H9 (cell line): ENCODE measurements around the gene RASA4B. TPM values are rescaled to one million over a fixed set of nuclear protein-coding genes. Genes with fewer than 3 reads are reported as not detected.
"Not testable (repeated sequence)": the region's sequence is repeated elsewhere in the genome, so short reads cannot be mapped to it uniquely, and the experiment has no call there.

Source experiments
- DNase-seq: peaks from one replicate; pipeline ENCODE4 v3.0.0-alpha.2; 2017
- H2AFZ ChIP-seq: one replicate; pipeline ENCODE4 v1.6.1; 2013; ENCODE audit warnings: mild to moderate bottlenecking, low read length, control low read depth, moderate library complexity
- H2AK5ac ChIP-seq: 2 replicates; pipeline ENCODE4 v1.6.1; 2013; ENCODE audit warnings: low read length, control low read depth, mixed read lengths; ENCODE audit not compliant: insufficient read length
- H2BK120ac ChIP-seq: one replicate; pipeline ENCODE4 v1.6.1; 2013; ENCODE audit warnings: low read depth, mild to moderate bottlenecking, low read length, control low read depth, inconsistent platforms; ENCODE audit not compliant: poor library complexity, severe bottlenecking
- H2BK12ac ChIP-seq: 2 replicates; pipeline ENCODE4 v1.6.1; 2013; ENCODE audit warnings: low read length, control low read depth, mixed read lengths, low read depth; ENCODE audit not compliant: insufficient read length
- H2BK15ac ChIP-seq: 2 replicates; pipeline ENCODE4 v1.6.1; 2013; ENCODE audit warnings: low read depth, low read length, control low read depth
- H2BK20ac ChIP-seq: one replicate; pipeline ENCODE4 v1.6.1; 2013; ENCODE audit warnings: low read depth, mild to moderate bottlenecking, low read length, control low read depth, inconsistent platforms; ENCODE audit not compliant: poor library complexity, severe bottlenecking
- H2BK5ac ChIP-seq: 2 replicates; pipeline ENCODE4 v1.6.1; 2013; ENCODE audit warnings: low read length, control low read depth, mixed read lengths; ENCODE audit not compliant: insufficient read length
- H3K14ac ChIP-seq: 2 replicates; pipeline ENCODE4 v1.6.1; 2013; ENCODE audit warnings: low read length, control low read depth; ENCODE audit not compliant: insufficient read depth
- H3K18ac ChIP-seq: 2 replicates; pipeline ENCODE4 v1.6.1; 2013; ENCODE audit warnings: low read depth, mild to moderate bottlenecking, mixed read lengths, low read length, control low read depth; ENCODE audit not compliant: insufficient read length
- H3K23ac ChIP-seq: 2 replicates; pipeline ENCODE4 v1.6.1; 2013; ENCODE audit warnings: low read length, control low read depth, mixed read lengths, low read depth; ENCODE audit not compliant: insufficient read length
- H3K23me2 ChIP-seq: 2 replicates; pipeline ENCODE4 v1.6.1; 2013; ENCODE audit warnings: low read depth, mild to moderate bottlenecking, mixed read lengths, low read length, control low read depth; ENCODE audit not compliant: insufficient read length, poor library complexity, severe bottlenecking
- H3K27ac ChIP-seq: 2 replicates; pipeline ENCODE4 v1.5.1; 2013; ENCODE audit warnings: low read length, control low read depth, mixed read lengths, low read depth; ENCODE audit not compliant: insufficient read length
- H3K27me3 ChIP-seq: 2 replicates; pipeline ENCODE4 v1.6.1; 2013; ENCODE audit warnings: low read length, control low read depth, inconsistent platforms; ENCODE audit not compliant: insufficient read depth
- H3K4ac ChIP-seq: 2 replicates; pipeline ENCODE4 v1.6.1; 2013; ENCODE audit warnings: low read depth, mild to moderate bottlenecking, control low read depth, inconsistent platforms, low read length, moderate library complexity
- H3K4me1 ChIP-seq: 2 replicates; pipeline ENCODE4 v1.6.1; 2013; ENCODE audit warnings: low read length, control low read depth, inconsistent platforms; ENCODE audit not compliant: insufficient read depth
- H3K4me2 ChIP-seq: 2 replicates; pipeline ENCODE4 v1.6.1; 2013; ENCODE audit warnings: low read length, control low read depth, mixed read lengths; ENCODE audit not compliant: insufficient read length, insufficient read depth
- H3K56ac ChIP-seq: 2 replicates; pipeline ENCODE4 v1.6.1; 2013; ENCODE audit warnings: low read depth, mild to moderate bottlenecking, mixed read lengths, low read length, control low read depth; ENCODE audit not compliant: insufficient read length
- H3K79me1 ChIP-seq: 2 replicates; pipeline ENCODE4 v1.6.1; 2013; ENCODE audit warnings: low read depth, mild to moderate bottlenecking, moderate library complexity, low read length, control low read depth, inconsistent platforms; ENCODE audit not compliant: insufficient read depth, poor library complexity, severe bottlenecking
- H3K79me2 ChIP-seq: 2 replicates; pipeline ENCODE4 v1.6.1; 2013; ENCODE audit warnings: low read length, control low read depth, inconsistent platforms; ENCODE audit not compliant: insufficient read depth
- H3K9ac ChIP-seq: 2 replicates; pipeline ENCODE4 v1.6.1; 2013; ENCODE audit warnings: low read length, control low read depth, mixed read lengths; ENCODE audit not compliant: insufficient read length; ENCODE audit errors: extremely low read depth
- H3K9me3 ChIP-seq: one replicate; pipeline ENCODE4 v1.6.1; 2013; ENCODE audit warnings: low read depth, low read length, inconsistent platforms; ENCODE audit not compliant: control insufficient read depth
- H3T11ph ChIP-seq: one replicate; pipeline ENCODE4 v1.6.1; 2013; ENCODE audit warnings: mild to moderate bottlenecking, low read length, control low read depth, inconsistent platforms
- H4K20me1 ChIP-seq: one replicate; pipeline ENCODE4 v1.6.1; 2013; ENCODE audit not compliant: control insufficient read depth, insufficient read length, insufficient read depth
- H4K5ac ChIP-seq: 2 replicates; pipeline ENCODE4 v1.6.1; 2013; ENCODE audit warnings: low read depth, mild to moderate bottlenecking, mixed read lengths, low read length, control low read depth; ENCODE audit not compliant: insufficient read length
- H4K8ac ChIP-seq: replicated peaks from 2 replicates; pipeline ENCODE4 v1.6.1; 2013; ENCODE audit warnings: low read length, control low read depth, mixed read lengths, low read depth; ENCODE audit not compliant: insufficient read length
- H4K91ac ChIP-seq: 2 replicates; pipeline ENCODE4 v1.6.1; 2013; ENCODE audit warnings: low read depth, mild to moderate bottlenecking, moderate library complexity, mixed read lengths, low read length, control low read depth; ENCODE audit not compliant: insufficient read length
- H3K27ac Mint-ChIP-seq, 3 experiments: 2 replicates in 2 of 3; 3 replicates in 1 of 3; pipeline ENCODE4 v1.8.0; 2020 to 2021; ENCODE audit warnings: mixed read lengths in 3 of 3, mild to moderate bottlenecking in 1 of 3, moderate library complexity in 1 of 3
- H3K27me3 Mint-ChIP-seq: 2 replicates; pipeline ENCODE4 v1.8.0; 2021; ENCODE audit warnings: low read depth, mild to moderate bottlenecking, moderate library complexity, mixed read lengths
- H3K36me3 Mint-ChIP-seq, 3 experiments: 2 replicates in 2 of 3; 3 replicates in 1 of 3; pipeline ENCODE4 v1.8.0; 2020 to 2021; ENCODE audit warnings: low read depth in 3 of 3, mixed read lengths in 3 of 3; ENCODE audit not compliant: insufficient read depth in 1 of 3
- H3K4me1 Mint-ChIP-seq, 2 experiments: 2 replicates each; pipeline ENCODE4 v1.8.0; 2020; ENCODE audit warnings: mixed read lengths in 2 of 2
- H3K4me3 Mint-ChIP-seq, 2 experiments: 2 replicates in 1 of 2; 3 replicates in 1 of 2; pipeline ENCODE4 v1.8.0; 2020 to 2021; ENCODE audit warnings: mild to moderate bottlenecking in 2 of 2, mixed read lengths in 2 of 2, moderate library complexity in 1 of 2
- H3K9me3 Mint-ChIP-seq, 2 experiments: 2 replicates in 1 of 2; 3 replicates in 1 of 2; pipeline ENCODE4 v1.8.0; 2020; ENCODE audit warnings: mild to moderate bottlenecking in 2 of 2, mixed read lengths in 2 of 2, moderate library complexity in 1 of 2
- WGBS: extraction: QIAGEN DNeasy Blood & Tissue Kit; methylation state at CpG from one replicate; pipeline ENCODE4 v1.1.7; 2013; ENCODE audit warnings: missing lambda C conversion rate, low lambda C conversion rate, mixed read lengths; ENCODE audit not compliant: insufficient read length; ENCODE audit errors: extremely low coverage; 5-methylcytosine and 5-hydroxymethylcytosine counted together
- total RNA-seq: library from RNA; stranded (reverse); gene quantifications from 2 replicates; pipeline ENCODE4 v1.2.1, GENCODE V29; 2021

RASA4B gene
- total RNA-seq, 1 experiment from 2014 or later, result 3.7 TPM

GRCh38 chr7:102507410-102508088, 10.0 kb downstream of the RASA4B start:
- H2BK20ac ChIP-seq, H3K14ac ChIP-seq, H3K9me3 Mint-ChIP-seq, H4K20me1 ChIP-seq, H3K23me2 ChIP-seq, H2BK5ac ChIP-seq, H3K27me3 ChIP-seq, H3K9me3 ChIP-seq, H3K79me1 ChIP-seq, H3K4me2 ChIP-seq, H3K9ac ChIP-seq, H3K23ac ChIP-seq, DNase-seq, H3K4me1 ChIP-seq, H2AFZ ChIP-seq, H3K56ac ChIP-seq, H3T11ph ChIP-seq, H4K91ac ChIP-seq, H3K4me3 Mint-ChIP-seq, H3K18ac ChIP-seq, H3K27ac Mint-ChIP-seq, H3K36me3 Mint-ChIP-seq, H2BK12ac ChIP-seq, H2BK120ac ChIP-seq, H4K5ac ChIP-seq, H4K8ac ChIP-seq, H2BK15ac ChIP-seq, H3K4me1 Mint-ChIP-seq, H3K4ac ChIP-seq, H3K79me2 ChIP-seq, H2AK5ac ChIP-seq, H3K27ac ChIP-seq, H3K27me3 Mint-ChIP-seq: not testable (repeated sequence)
- WGBS, result no CpG with 5 or more reads among the region's 8 CpGs

- H4K91ac ChIP-seq, H4K20me1 ChIP-seq, H3K9ac ChIP-seq, H2BK5ac ChIP-seq, H3K4me2 ChIP-seq, H3K4me1 Mint-ChIP-seq, H3K14ac ChIP-seq, H3K23ac ChIP-seq, H3K4me3 Mint-ChIP-seq, H3K36me3 Mint-ChIP-seq, H3K27me3 Mint-ChIP-seq, H4K5ac ChIP-seq, H3K23me2 ChIP-seq, H2BK12ac ChIP-seq, H3K27ac Mint-ChIP-seq, H2BK20ac ChIP-seq, H3K27ac ChIP-seq, H3T11ph ChIP-seq, H3K79me2 ChIP-seq, DNase-seq, H2BK120ac ChIP-seq, H2AK5ac ChIP-seq, H3K18ac ChIP-seq, H3K79me1 ChIP-seq, H3K9me3 ChIP-seq, H4K8ac ChIP-seq, H3K56ac ChIP-seq, H3K4me1 ChIP-seq, H3K4ac ChIP-seq, H2AFZ ChIP-seq, H3K9me3 Mint-ChIP-seq, H3K27me3 ChIP-seq, H2BK15ac ChIP-seq: not testable (repeated sequence)
- WGBS, result no CpG with 5 or more reads among the region's 24 CpGs
These were observed 12.0 kb downstream of the RASA4B start for GRCh38 chr7:102505298-102506185.
